Endothelial cell of umbilical vein (primary cell): Measurements from ENCODE around the gene TTLL9. TPM values are rescaled to one million over a fixed set of nuclear protein-coding genes. Genes with fewer than 3 reads are reported as not detected.

Experiments
- BruUV-seq: library from RNA; stranded (reverse); fragments of 400-500 nt; replicated peaks from 2 replicates; lab custom pipeline; 2021; lab: Mats Ljungman, UMichigan
- CTCF ChIA-PET: fragments of 300-600, 350-600 bp; sonication (Branson Sonifier 250); formaldehyde crosslinking; loops from one replicate; lab custom pipeline; 2021; ENCODE audit warnings: antibody characterized with exemption, inconsistent platforms; lab: Charles Lee
- POLR2A ChIA-PET: fragments of 300-600, 350-600 bp; sonication (Branson Sonifier 250); formaldehyde crosslinking; loops from one replicate; lab custom pipeline; 2021; ENCODE audit warnings: antibody characterized with exemption, inconsistent platforms; lab: Charles Lee
- DNase-seq: peaks from one replicate; pipeline ENCODE4 v3.0.0-alpha.2; 2011; ENCODE audit warnings: low read depth, low spot score
- FAIRE-seq: peaks from 2 replicates; lab custom pipeline; 2011; peaks lifted over from hg19 to GRCh38; lab: Jason Lieb, UNC
- H2AFZ ChIP-seq: 2 replicates; pipeline ENCODE4 v1.6.0; 2012; ENCODE audit warnings: low read depth, low read length, control low read depth, inconsistent platforms
- H3K27ac ChIP-seq: 2 replicates; pipeline ENCODE4 v1.5.1; 2011; ENCODE audit warnings: low read depth, mild to moderate bottlenecking, control low read depth, low read length, moderate library complexity; ENCODE audit not compliant: insufficient read depth
- H3K27me3 ChIP-seq, 2 experiments: 2 replicates each; pipeline versions ENCODE4 v1.6.0 to v1.6.1; 2011; ENCODE audit warnings: low read length in 2 of 2, mixed read lengths in 1 of 2; ENCODE audit not compliant: control insufficient read depth in 2 of 2, insufficient read depth in 2 of 2
- H3K36me3 ChIP-seq, 2 experiments: 2 replicates in 1 of 2; 3 replicates in 1 of 2; pipeline ENCODE4 v1.5.1; 2011; ENCODE audit warnings: low read length in 2 of 2, mild to moderate bottlenecking in 1 of 2, moderate library complexity in 1 of 2; ENCODE audit not compliant: control insufficient read depth in 2 of 2, insufficient read depth in 2 of 2; ENCODE audit errors: extremely low read depth in 1 of 2
- H3K4me1 ChIP-seq: 3 replicates; pipeline ENCODE4 v1.5.1; 2011; ENCODE audit warnings: mild to moderate bottlenecking, low read length; ENCODE audit not compliant: control insufficient read depth, insufficient read depth; ENCODE audit errors: extremely low read depth
- H3K4me2 ChIP-seq: 2 replicates; pipeline ENCODE4 v1.6.1; 2011; ENCODE audit warnings: low read length, control low read depth, mixed read lengths; ENCODE audit not compliant: insufficient read depth
- H3K4me3 ChIP-seq, 3 experiments: fragments of 200-600 bp in 1 of 3; sonication (generic), shearing (Covaris generic) in 1 of 3; replicated peaks in 1 of 3; 2 replicates each; pipeline ENCODE4 v1.5.1; 2011 to 2016; ENCODE audit warnings: control low read depth in 3 of 3, low read length in 3 of 3, mild to moderate bottlenecking in 2 of 3, inconsistent platforms in 1 of 3, low read depth in 1 of 3, moderate library complexity in 1 of 3; ENCODE audit not compliant: insufficient read depth in 1 of 3
- H3K79me2 ChIP-seq: 2 replicates; pipeline ENCODE4 v1.6.0; 2012; ENCODE audit warnings: low read length, inconsistent platforms; ENCODE audit not compliant: control insufficient read depth, insufficient read depth
- H3K9ac ChIP-seq: replicated peaks from 2 replicates; pipeline ENCODE3; 2011; ENCODE audit warnings: low read length, control low read depth; ENCODE audit not compliant: insufficient read depth; ENCODE audit errors: extremely low read depth
- H3K9me1 ChIP-seq: replicated peaks from 3 replicates; pipeline ENCODE4 v1.6.0; 2011; ENCODE audit warnings: mild to moderate bottlenecking, low read length; ENCODE audit not compliant: control insufficient read depth, insufficient read depth; ENCODE audit errors: extremely low read depth
- H3K9me3 ChIP-seq: replicated peaks from 2 replicates; pipeline ENCODE4 v1.5.1; 2012; ENCODE audit warnings: low read length, inconsistent platforms; ENCODE audit not compliant: control insufficient read depth, insufficient read depth
- H4K20me1 ChIP-seq: replicated peaks from 2 replicates; pipeline ENCODE3; 2011; ENCODE audit warnings: mild to moderate bottlenecking, low read length; ENCODE audit not compliant: control insufficient read depth, insufficient read depth; ENCODE audit errors: extremely low read depth
- CTCF ChIP-seq, 2 donors: IDR thresholded peaks; 1 replicate in 1 of 2; 2 replicates in 1 of 2; pipeline ENCODE4 v1.5.1; 2011; ENCODE audit warnings: low read length in 2 of 2, mild to moderate bottlenecking in 2 of 2, moderate library complexity in 2 of 2, control low read depth in 1 of 2, inconsistent platforms in 1 of 2, low read depth in 1 of 2; ENCODE audit not compliant: insufficient read depth in 1 of 2; ENCODE audit errors: extremely low read depth in 1 of 2
- EZH2 ChIP-seq: IDR thresholded peaks from 2 replicates; pipeline ENCODE4 v1.6.1; 2012; ENCODE audit warnings: borderline replicate concordance, low read depth, mild to moderate bottlenecking, moderate library complexity, low read length, inconsistent platforms; ENCODE audit not compliant: severe bottlenecking
- FOS ChIP-seq: IDR thresholded peaks from 2 replicates; pipeline ENCODE4 v1.6.1; 2011; ENCODE audit warnings: mild to moderate bottlenecking, low read length, moderate library complexity, borderline replicate concordance; ENCODE audit not compliant: insufficient read depth
- GATA2 ChIP-seq: IDR thresholded peaks from 2 replicates; pipeline ENCODE4 v1.7.0; 2011; ENCODE audit warnings: low read depth, mild to moderate bottlenecking, moderate library complexity, mixed read lengths, low read length; ENCODE audit not compliant: insufficient read length, insufficient read depth
- JUN ChIP-seq: IDR thresholded peaks from 2 replicates; pipeline ENCODE4 v1.6.1; 2011; ENCODE audit warnings: borderline replicate concordance, low read depth; ENCODE audit not compliant: insufficient read length, insufficient read depth
- MAX ChIP-seq: IDR thresholded peaks from 2 replicates; pipeline ENCODE4 v1.6.1; 2011; ENCODE audit not compliant: insufficient read depth, insufficient read length
- MYC ChIP-seq: IDR thresholded peaks from one replicate; pipeline ENCODE4 v1.6.1; 2011; ENCODE audit warnings: mild to moderate bottlenecking, low read depth, low read length
- POLR2A ChIP-seq: IDR thresholded peaks from 2 replicates; pipeline ENCODE4 v1.6.1; 2012; ENCODE audit warnings: low read depth, mild to moderate bottlenecking, control low read depth, low read length
- POLR2AphosphoS5 ChIP-seq: IDR thresholded peaks from 2 replicates; pipeline ENCODE4 v1.6.1; 2012; ENCODE audit warnings: low read depth, mild to moderate bottlenecking, control low read depth, low read length, moderate library complexity; ENCODE audit not compliant: insufficient read depth
- dilution Hi-C: fragments of 300-500 bp; cut with MboI; formaldehyde crosslinking; loops from one replicate; pipeline ENCODE4 v1.15.0; 2019; ENCODE audit warnings: low sequenced_read_pairs; ENCODE audit not compliant: extremely low pct_ligation_motif_present
- intact Hi-C: fragments of 100-400 bp; cut with micrococcal nuclease; formaldehyde crosslinking; loops from one replicate; pipeline ENCODE4 v1.10.0; 2022
- polyA plus RNA-seq, 4 experiments: library from polyadenylated mRNA; depleted of rRNA in 3 of 4; stranded (reverse) in 3 of 4; unstranded in 1 of 4; fragments of >200 nt; gene quantifications; 2 replicates each; pipeline versions ENCODE4 v1.2.1 to v1.2.3, GENCODE V29; 2011 to 2012; ENCODE audit warnings: missing spikeins in 1 of 4
- total RNA-seq: library from RNA; stranded (reverse); gene quantifications from 2 replicates; pipeline ENCODE4 v1.2.3, GENCODE V29; 2021

The TTLL9 gene
- total and polyA plus RNA-seq, 2 donors (not counting 3 experiments of a cell fraction or from before 2014, with no cell fraction given) = 0.03 TPM; not detected in 1

- dilution Hi-C loops = no loop called here
- intact Hi-C loops = no loop called here
- Histone ChIP-seq H3K9me3 (no peaks in the 10 kb centered on the region), H3K79me2 (no peaks in the 10 kb centered on the region), H3K4me2 (no peak overlapping the region), H3K9ac (no peak overlapping the region), H3K4me1 (no peaks in the 10 kb centered on the region), H2AFZ (no peak overlapping the region), H4K20me1 (no peaks in the 10 kb centered on the region), H3K9me1 (no peaks in the 10 kb centered on the region), H3K27me3 (peaks cover 29 to 30% of the 10 kb centered on the region in 2 experiments), H3K36me3 (no peaks in the 10 kb centered on the region), H3K27ac (no peak overlapping the region), H3K4me3 (no peak overlapping the region)
- TF ChIP-seq JUN = no peak
- TF ChIP-seq EZH2 = no peak
- no peak for TF ChIP-seq GATA2
- no peak for TF ChIP-seq POLR2A
- no peak for TF ChIP-seq POLR2AphosphoS5
- no peak for TF ChIP-seq CTCF (IDR thresholded peaks at IDR 0.05; ENCODE audit: extremely low read depth in 1 of 2, insufficient read depth in 1 of 2, low read depth in 1 of 2, low read length in 2 of 2)
- no peak for TF ChIP-seq FOS
- TF ChIP-seq MYC = no peak
- no peak for TF ChIP-seq MAX
- ChIA-PET POLR2A (no interaction called here), CTCF (interaction anchor here (1.5 kb wide), 1 partner anchor 161 kb away, joined by 3 read pairs; no protein-coding TSS in a partner anchor)
- DNase-seq (no peak), FAIRE-seq (no peak)
- no TSS peak for BruUV-seq
These were observed 827 bp upstream of the TTLL9 start for GRCh38 chr20:31869673-31869941.
